GM18505 (cell line): ENCODE data around the gene GAPT.

Source experiments
- ATAC-seq: cut with Tn5 transposase; IDR thresholded peaks from one replicate; pipeline ENCODE4 v1.9.1; 2021; ENCODE audit not compliant: unreplicated experiment
- POLR2A ChIP-seq: IDR thresholded peaks from 4 replicates; pipeline ENCODE4 v1.6.1; 2011; ENCODE audit warnings: borderline replicate concordance; ENCODE audit not compliant: insufficient read depth, insufficient read length; ENCODE audit errors: extremely low read depth

The GAPT gene

DNA sequence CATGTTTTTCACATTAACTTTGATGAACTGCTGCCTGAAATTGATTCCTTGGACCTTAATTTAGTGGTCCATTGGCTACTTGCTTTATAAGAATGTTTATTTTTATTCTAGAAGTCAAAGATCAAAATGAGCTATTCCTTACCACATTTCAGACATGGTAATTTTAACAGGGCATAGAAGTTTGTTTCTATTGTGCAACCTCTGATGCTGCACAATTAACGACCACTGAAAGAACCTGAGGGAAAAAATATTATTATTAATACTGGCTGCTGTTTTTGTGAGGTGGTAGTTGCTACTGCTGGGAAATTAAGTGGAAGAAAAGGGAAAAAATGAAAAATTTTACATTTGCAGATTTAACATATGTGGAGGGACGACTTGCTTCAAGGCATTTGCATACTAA, 53.7 kb downstream of the GAPT start:
- TF ChIP-seq POLR2A: no peak
- no peak for ATAC-seq

DNA sequence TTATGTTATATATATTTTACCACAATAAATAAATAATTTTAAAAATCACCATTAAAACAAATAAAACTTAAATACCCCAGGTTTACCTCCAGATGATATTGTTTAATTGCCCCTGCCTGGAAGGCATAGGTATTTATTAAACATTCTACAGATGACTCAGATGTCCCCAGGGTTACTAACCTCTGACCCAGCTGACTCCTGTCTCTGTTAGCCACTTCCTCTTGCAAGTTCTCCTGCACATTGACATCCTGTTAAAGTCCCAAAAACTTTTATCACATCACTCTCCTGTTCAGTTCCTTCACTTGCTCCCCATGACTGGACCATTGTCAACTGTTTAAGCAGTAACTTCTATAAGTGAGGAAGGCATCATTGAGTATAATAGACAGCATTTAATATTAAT, 54.7 kb downstream of the GAPT start:
- ATAC-seq: peak; percentile 66
- TF ChIP-seq POLR2A: no peak
